C4-2B (cell line): ENCODE measurements around the gene ACOXL.
"Not testable (repeated sequence)": the region's sequence is repeated elsewhere in the genome, so short reads cannot be mapped to it uniquely, and the experiment has no call there.

Source experiments
- H3K27ac ChIP-seq: fragments of 450-650 bp; 2 replicates; pipeline ENCODE4 v1.5.1; 2017
- ZFX ChIP-seq: fragments of 450-650 bp; IDR thresholded peaks from 2 replicates; pipeline ENCODE4 v1.6.1; 2017
- TF ChIP-seq, protein P1 (sequence below): fragments of 450-650 bp; conservative IDR thresholded peaks from 2 replicates; pipeline ENCODE4 v1.5.1; 2017; ENCODE audit warnings: mild to moderate bottlenecking

Gene ACOXL

DNA sequence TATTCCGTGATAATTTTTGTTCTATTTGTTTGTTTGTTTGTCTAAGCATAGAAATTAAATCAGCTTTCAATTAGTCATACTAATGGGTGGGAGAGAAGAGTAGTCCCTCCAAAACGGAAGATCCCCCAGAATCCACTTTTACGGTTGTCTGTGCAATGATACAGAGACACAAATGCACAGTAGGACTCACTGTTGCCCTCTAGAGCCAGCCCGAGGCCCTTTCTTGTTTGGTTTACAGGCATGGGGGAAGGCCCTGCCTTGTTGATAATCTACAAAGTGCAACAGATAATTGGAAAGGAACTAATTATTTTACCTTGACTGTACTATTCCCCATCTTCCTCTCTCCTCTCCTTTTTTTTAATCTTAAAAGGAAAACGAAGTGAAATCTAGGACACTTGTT, 121.1 kb downstream of the ACOXL start:
- no peak overlapping the region for H3K27ac ChIP-seq
- TF ChIP-seq, protein P1, sequence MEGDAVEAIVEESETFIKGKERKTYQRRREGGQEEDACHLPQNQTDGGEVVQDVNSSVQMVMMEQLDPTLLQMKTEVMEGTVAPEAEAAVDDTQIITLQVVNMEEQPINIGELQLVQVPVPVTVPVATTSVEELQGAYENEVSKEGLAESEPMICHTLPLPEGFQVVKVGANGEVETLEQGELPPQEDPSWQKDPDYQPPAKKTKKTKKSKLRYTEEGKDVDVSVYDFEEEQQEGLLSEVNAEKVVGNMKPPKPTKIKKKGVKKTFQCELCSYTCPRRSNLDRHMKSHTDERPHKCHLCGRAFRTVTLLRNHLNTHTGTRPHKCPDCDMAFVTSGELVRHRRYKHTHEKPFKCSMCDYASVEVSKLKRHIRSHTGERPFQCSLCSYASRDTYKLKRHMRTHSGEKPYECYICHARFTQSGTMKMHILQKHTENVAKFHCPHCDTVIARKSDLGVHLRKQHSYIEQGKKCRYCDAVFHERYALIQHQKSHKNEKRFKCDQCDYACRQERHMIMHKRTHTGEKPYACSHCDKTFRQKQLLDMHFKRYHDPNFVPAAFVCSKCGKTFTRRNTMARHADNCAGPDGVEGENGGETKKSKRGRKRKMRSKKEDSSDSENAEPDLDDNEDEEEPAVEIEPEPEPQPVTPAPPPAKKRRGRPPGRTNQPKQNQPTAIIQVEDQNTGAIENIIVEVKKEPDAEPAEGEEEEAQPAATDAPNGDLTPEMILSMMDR: peak; percentile 81
- no peak for TF ChIP-seq ZFX

DNA sequence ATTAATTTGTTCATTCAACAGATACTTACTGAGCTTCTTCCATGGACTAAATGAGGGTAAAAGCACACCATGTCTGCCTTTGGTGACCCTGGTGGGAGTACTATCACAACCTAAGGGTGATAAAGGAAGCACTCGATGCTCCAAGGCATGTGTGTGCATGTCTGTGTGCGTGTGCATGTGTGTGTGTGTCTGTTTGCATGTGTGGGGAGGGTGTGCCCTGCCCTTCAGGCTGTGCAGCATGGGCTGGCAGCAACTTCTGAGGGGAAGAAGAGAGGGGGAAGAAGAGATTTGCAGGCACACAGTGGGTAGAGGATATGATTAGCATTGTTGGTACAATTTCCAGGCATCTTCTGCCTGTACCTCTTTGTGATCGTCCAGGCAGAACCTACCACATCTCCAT, 121.6 kb downstream of the ACOXL start:
- TF ChIP-seq, protein P1: no peak
- no peak for TF ChIP-seq ZFX
- H3K27ac ChIP-seq: no peak overlapping the region

DNA sequence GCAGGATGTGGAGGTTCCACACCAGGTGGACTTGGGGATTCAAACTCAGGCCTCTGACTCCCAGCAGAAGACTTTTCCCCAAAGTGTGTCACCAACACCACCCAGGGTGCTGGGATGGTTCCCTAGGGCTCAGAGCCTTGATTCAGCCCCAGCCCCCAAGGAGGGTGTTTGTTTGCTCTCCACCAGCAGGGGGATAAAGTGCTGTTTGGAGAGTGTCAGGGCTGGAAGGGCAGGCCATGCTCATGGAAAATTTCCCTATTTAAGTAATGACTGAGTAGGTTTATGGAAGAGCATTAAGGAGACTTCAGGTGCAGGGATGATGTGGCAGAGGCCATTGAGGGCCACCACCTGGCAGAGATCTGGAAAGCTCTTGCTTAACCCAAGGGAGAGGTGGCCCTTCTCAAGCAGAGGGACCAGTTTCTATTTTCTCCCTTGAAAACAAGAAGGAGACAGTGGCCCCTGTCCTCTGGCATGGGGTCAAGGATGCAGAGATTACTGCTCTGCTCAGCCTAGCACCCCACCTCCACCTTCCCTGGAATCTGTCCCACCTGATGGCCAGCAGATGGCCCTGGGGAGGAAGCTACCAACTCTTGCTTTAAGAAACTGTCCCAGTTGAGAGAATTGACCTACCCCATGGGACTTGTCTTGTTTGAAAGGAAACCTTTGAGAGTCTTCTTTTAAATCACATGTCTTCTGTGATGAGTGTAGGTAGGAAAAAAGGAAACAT, 122.1 kb downstream of the ACOXL start:
- H3K27ac ChIP-seq: no peak overlapping the region
- TF ChIP-seq, protein P1: no peak; the same call in 1 of the 2 replicates
- TF ChIP-seq ZFX: no peak

DNA sequence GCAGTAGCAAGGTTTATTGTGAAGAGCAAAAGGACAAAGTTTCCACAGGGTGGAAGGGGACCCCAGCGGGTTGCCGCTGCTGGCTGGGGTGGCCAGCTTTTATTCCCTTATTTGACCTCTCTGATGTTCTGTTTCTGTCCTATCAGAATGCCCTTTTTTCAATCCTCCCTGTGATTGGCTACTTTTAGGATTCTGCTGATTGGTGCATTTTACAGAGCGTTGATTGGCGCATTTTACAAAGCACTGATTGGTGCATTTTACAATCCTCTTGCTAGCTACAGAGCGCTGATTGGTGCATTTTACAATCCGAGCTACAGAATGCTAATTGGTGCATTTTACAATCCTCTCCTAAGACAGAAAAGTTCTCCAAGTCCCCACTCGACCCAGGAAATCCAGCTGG, 123.5 kb downstream of the ACOXL start:
- H3K27ac ChIP-seq: not testable (repeated sequence)

DNA sequence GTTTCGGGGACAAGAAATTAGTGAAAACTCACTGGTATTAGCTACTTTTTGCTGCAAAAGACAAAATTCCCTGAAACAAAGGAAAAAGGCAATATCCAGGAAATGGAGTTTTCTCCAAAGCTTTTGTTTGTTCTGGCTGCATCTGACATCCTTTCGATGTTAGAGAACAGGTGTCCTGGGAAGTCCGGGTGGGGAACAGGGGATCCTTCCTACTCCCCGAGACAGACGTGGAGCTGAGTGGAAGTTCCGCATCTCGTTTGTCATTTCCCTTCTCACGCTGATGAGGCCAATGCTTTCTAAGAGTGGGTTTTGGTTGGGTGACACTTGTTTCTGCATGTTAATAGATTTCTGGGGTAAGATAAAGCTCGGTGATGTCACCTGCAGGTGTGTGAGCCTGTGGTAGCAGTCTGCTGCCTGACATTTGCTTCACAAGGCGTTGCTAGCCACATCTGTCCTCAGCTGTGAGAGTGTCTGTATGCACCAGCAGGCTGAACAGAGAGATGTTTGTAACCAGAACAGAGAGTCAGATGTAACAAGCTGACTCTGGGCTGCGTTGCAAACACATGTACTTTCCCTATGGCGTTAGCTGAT, 125.9 kb downstream of the ACOXL start:
- TF ChIP-seq, protein P1: no peak
- no peak for TF ChIP-seq ZFX
- H3K27ac ChIP-seq: no peak overlapping the region

DNA sequence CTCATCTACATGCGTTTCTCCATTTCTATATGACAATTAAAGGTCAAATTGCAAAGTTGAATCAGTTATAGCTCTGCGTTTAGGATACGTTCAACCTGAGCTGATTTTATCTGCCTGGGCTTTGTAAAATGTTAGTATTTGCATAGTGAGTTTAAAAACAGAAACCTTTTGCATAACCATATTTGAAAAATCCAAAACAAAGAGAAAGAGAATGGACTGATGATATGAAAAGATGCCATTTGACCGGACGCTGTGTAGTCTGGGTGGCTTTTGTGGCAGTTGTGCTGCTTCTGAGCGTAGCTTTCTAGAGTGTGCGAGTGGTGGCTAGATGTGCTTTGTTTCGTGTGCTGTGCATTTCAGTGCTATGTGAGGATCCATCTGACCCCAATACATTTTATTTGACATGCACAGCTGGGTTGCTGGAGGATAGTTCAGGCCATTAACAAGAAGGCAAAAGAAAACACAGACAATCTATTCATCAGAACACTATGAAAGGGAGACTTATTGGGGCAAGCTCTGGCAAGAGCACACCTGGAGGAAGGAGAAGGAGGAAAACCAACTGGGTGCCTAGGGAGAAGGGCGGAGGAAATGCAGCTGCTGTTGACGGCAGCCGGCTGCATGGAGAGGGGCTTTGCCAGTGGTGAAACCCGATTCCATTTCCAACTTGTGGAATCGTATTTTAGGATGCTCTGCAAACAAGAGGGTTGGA, 126.8 kb downstream of the ACOXL start:
- no peak overlapping the region for H3K27ac ChIP-seq
- no peak for TF ChIP-seq ZFX
- TF ChIP-seq, protein P1: no peak

DNA sequence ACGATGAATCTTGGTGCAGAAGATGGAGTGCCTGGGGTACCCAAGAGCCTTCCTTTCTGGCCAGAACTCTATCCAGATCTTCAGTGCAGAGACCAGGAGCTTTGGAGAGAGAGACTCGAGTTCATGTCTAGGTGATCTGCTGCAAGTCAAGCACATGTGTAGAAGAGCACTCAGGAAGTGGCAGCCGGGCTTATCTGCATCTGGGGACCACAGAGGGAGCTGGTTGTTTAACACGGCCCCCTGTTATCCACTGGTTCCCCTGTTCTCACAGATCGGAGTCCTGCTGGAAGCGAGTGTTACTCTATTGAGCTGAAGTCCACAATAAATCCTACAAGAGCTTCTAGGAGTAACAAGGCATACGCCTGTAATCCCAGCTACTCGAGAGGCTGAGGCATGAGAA, 128.3 kb downstream of the ACOXL start:
- H3K27ac ChIP-seq: no peak overlapping the region
- TF ChIP-seq, protein P1: no peak
- no peak for TF ChIP-seq ZFX
